ENCODE data around the gene TRAPPC3L.

DNA sequence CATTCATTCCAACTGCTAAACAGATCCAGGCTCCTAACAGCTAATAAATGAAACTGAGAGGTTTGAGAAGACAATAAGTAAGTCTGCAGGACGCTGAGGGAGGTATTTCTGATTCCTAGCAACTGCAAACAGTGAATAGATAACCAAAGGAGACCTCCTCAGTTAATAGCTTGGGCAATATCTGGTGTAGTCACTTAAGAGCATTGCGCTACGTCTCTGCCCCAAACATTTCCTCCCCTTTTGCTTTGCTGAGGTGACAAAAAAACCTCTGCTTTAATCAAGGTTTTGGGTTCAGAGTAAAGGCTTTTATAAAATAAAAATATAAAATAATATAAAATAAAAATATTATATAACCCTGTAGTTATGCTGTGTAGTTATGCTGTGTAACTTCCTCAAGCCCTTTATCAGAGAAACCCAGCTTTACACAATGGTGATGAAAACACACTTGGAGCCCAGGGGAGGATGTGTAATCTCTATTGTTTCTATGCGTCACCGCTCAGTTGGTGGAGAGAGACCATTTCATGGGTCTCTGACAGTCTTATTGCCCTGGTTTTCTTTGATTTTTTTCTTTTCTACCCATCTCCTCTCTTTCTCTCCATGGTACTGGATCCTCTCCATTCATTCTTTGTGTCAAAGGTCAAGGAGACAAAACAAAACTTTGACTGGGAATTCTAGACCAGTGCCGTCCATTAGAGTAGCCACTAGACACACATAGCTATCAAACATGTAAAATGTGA lies 53.0 kb downstream of the TRAPPC3L start:
- TF ChIP-seq, protein P1, sequence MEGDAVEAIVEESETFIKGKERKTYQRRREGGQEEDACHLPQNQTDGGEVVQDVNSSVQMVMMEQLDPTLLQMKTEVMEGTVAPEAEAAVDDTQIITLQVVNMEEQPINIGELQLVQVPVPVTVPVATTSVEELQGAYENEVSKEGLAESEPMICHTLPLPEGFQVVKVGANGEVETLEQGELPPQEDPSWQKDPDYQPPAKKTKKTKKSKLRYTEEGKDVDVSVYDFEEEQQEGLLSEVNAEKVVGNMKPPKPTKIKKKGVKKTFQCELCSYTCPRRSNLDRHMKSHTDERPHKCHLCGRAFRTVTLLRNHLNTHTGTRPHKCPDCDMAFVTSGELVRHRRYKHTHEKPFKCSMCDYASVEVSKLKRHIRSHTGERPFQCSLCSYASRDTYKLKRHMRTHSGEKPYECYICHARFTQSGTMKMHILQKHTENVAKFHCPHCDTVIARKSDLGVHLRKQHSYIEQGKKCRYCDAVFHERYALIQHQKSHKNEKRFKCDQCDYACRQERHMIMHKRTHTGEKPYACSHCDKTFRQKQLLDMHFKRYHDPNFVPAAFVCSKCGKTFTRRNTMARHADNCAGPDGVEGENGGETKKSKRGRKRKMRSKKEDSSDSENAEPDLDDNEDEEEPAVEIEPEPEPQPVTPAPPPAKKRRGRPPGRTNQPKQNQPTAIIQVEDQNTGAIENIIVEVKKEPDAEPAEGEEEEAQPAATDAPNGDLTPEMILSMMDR (IDR thresholded peaks at IDR 0.05), result no peak
- no peak for TF ChIP-seq ZFX (IDR thresholded peaks at IDR 0.05; ENCODE audit: borderline replicate concordance)
